GM12891 (cell line): ENCODE data around the gene HEY2.
A peak's percentile ranks its signal among the peaks of the same experiment; 100 is the strongest.
"Not testable (repeated sequence)": the region's sequence is repeated elsewhere in the genome, so short reads cannot be mapped to it uniquely, and the experiment has no call there.

Source experiments
- DNase-seq: peaks from one replicate; pipeline ENCODE4 v3.0.0; 2011; ENCODE audit warnings: low spot score; ENCODE audit not compliant: insufficient read length
- FAIRE-seq: peaks from 2 replicates; lab custom pipeline; 2011; peaks lifted over from hg19 to GRCh38; lab: Jason Lieb, UNC
- PAX5 ChIP-seq: IDR thresholded peaks from 2 replicates; pipeline ENCODE4 v1.6.1; 2011; ENCODE audit warnings: low read length, moderate library complexity, mild to moderate bottlenecking; ENCODE audit not compliant: insufficient read depth, severe bottlenecking
- POLR2A ChIP-seq: IDR thresholded peaks from 2 replicates; pipeline ENCODE4 v1.6.1; 2011; ENCODE audit warnings: low read depth, low read length, control low read depth
- POLR2AphosphoS5 ChIP-seq: IDR thresholded peaks from 2 replicates; pipeline ENCODE4 v1.6.1; 2011; ENCODE audit warnings: low read depth, low read length, control low read depth
- POU2F2 ChIP-seq: IDR thresholded peaks from 2 replicates; pipeline ENCODE4 v1.6.1; 2011; ENCODE audit warnings: low read depth, mild to moderate bottlenecking, control low read depth, low read length, moderate library complexity
- SPI1 ChIP-seq: IDR thresholded peaks from 2 replicates; pipeline ENCODE4 v1.6.1; 2011; ENCODE audit warnings: low read depth, low read length, control low read depth
- TAF1 ChIP-seq: IDR thresholded peaks from 2 replicates; pipeline ENCODE4 v1.6.1; 2011; ENCODE audit warnings: low read depth, low read length, control low read depth

The HEY2 gene

GRCh38 chr6:125765944-125766343 lies 16.5 kb downstream of the HEY2 start:
- DNase-seq (no peak), FAIRE-seq (no peak)
- TF ChIP-seq SPI1 (no peak), TAF1 (no peak), PAX5 (no peak), POU2F2 (no peak), POLR2AphosphoS5 (no peak), POLR2A (no peak)

DNA sequence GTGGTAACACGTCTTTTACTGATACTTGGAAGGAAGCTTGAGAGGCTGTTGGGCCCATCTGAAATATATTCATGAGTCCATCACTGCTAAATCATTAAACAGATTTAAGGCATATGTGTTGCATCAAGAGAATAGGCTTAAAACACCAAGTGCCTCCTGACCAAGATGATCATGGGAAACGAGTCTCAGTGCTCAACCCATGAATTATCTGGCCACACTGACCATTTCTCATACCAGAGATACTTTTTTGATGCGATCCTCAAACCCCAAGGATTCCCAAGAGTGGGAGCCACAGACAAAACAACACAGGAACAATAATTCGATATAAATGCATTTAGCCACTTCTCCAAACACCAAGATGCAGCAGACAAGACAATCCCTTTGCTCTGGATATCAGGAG lies 17.2 kb downstream of the HEY2 start:
- FAIRE-seq: no peak
- DNase-seq: no peak
- TF ChIP-seq PAX5: no peak

DNA sequence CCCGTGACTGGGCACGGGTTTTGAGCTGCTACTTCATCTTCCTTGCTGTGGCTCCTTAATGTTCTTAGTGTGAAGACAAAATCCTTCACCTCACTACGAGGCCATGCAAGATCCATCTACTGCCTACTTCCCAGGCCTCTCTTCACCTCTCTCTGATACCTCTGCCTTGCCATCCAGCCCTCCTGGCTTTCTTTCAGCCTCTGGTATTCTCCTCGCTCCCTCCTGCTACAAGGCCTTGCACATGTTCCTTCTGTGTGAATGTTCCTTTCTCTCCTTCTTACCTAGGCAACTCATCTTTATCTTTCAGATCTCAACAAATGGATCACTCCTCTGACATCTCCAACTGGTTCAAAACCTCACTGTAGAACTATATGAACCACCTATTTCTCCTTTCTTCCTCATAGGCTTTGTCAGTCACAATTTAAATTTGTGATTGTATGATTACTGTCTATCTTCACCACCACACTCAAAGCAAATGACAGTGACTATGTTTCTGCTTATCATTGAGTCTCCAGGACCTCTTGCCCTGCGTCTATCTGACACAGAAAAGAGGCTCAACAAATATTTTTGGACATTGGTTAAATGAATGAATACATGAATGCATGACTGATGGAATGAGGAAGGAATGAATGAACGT lies 19.8 kb downstream of the HEY2 start:
- TF ChIP-seq POLR2AphosphoS5 (no peak), POU2F2 (no peak), TAF1 (no peak), SPI1 (no peak), PAX5 (no peak), POLR2A (no peak)
- DNase-seq (no peak), FAIRE-seq (no peak)

DNA sequence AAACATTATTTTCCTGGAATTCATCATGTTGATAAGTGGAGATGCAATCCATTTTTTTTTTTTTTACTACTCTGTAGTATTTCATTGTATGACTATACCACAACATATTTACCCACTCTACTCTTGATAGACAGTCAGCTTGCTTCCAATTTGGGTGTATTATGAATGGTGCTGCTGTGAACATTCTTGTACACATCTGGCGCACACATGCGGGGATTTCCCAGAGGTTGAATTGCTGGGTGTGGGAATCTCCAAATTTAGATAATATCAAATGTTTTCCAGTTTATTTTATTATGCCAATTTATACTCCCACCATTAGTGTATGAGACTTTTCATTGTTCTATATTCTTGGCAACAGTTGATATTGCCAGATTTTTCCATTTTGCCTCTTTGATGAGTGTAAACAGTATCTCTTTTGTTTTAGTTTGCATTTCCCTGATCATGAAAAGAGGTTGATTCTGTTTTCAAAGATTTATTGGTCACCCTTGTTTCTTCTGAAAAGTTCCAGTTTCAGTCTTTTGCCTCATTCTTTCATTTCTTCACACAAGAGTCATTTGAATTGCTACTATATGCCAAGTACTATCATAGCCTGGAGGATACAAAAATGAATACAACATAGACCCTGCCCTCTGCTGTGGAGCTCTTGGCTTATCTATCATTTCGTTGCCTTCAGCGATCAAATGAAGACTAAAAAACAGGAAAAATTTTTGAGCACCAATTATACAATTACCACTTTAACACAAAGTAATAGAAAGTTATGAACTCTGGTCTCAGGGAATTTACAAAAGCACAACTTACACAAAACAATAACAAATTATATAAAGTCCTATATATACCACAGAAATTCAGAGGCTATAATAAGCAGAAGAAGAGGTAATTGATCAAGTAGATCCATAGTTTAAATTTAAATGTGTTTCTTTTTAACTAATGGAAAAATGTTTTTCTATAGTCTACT lies 24.2 kb downstream of the HEY2 start:
- FAIRE-seq (no peak), DNase-seq (no peak)
- TF ChIP-seq POLR2AphosphoS5 (no peak), POU2F2 (no peak), POLR2A (no peak), SPI1 (no peak), TAF1 (no peak), PAX5 (no peak)

GRCh38 chr6:125776107-125776826 lies 26.8 kb downstream of the HEY2 start:
- not testable (repeated sequence) for DNase-seq, FAIRE-seq

DNA sequence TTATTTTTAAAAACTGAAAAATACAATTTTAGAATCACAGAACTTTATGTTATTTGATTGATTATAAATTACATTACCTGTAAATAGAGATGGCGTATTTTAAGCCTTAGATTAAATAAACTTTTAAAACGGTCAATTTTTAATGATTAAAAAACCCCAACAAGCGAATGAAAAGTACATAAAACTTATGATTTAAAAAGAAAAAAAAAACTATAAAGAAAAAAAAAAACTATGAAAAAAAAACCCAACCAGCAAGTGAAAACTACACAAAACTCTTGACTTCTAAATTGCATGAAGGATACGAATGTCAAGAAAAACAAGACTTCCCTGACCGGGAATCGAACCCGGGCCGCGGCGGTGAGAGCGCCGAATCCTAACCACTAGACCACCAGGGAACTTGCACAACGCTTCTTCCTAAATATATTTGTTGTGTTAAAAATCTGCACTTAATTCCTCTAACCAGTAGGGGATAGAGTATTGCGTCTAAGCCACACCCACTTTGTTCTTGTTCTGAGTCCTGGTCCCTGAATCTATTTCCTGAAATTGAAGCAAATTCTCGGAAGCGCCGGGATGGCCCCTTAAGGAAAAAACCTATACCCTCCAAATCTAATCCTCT lies 30.6 kb downstream of the HEY2 start:
- TF ChIP-seq TAF1 (no peak), POU2F2 (peak; percentile 60; the same call in 1 of the 2 replicates), POLR2AphosphoS5 (no peak), SPI1 (no peak)
- peak; percentile 41 for DNase-seq
- FAIRE-seq: no peak

GRCh38 chr6:125780540-125781313 lies 31.3 kb downstream of the HEY2 start:
- FAIRE-seq (peak; percentile 93), DNase-seq (no peak)
- TF ChIP-seq PAX5 (no peak), SPI1 (no peak), TAF1 (peak; percentile 73; the same call in 1 of the 2 replicates), POU2F2 (0 out of 2 replicates have a peak, but pooled peaks have one; percentile 39), POLR2AphosphoS5 (peak; percentile 79), POLR2A (peak; percentile 96)

GRCh38 chr6:125781314-125781868 lies 32.0 kb downstream of the HEY2 start:
- DNase-seq (no peak), FAIRE-seq (peak; percentile 56)
- no peak for TF ChIP-seq TAF1
- no peak for TF ChIP-seq SPI1
- TF ChIP-seq POU2F2: no peak
- TF ChIP-seq POLR2A: no peak
- no peak for TF ChIP-seq POLR2AphosphoS5
- TF ChIP-seq PAX5: no peak
